ENCODE results near the gene NHSL2. TPM values are rescaled to one million over a fixed set of nuclear protein-coding genes. Genes with fewer than 3 reads are reported as not detected.

Gene NHSL2
- total RNA-seq, 2 experiments from 2014 or later, result not detected

DNA sequence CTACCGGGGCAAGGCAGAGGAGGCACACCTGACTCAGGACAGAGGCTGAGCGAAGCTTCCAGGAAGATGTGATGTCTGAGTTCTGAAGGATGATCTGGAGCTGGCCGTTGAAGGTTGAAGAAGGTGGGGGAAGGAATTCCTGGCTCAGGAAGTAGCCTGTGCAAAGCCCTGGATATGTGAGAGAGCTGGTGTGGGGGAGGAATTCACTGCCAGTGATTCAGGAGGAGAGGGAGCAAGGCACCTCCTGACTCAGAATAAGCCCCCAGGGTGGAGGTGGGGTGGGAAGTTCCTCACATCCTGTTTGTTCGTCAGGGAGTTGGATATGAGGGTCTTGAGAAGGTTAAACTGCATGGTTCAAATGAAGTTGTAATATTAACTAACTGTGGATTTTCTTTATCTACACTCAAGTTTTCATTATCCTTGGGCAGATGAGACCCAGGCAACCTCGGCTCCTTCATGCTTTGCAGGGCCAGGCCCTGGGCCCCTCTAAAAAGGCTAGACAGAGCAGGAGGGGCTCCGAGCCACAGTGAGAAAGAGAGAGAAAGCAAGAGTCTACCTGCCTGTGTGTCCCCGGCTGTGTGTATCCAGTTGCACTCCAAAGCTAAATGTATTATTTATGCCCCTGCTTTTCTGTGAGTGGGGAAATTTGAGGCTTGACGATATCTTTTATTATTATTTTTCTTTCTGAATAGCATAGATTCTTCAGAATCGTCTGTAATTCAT, 7.1 kb downstream of the NHSL2 start:
- Histone ChIP-seq H4K20me1 (ENCODE audit: insufficient read depth, low read length) (no peaks in the 10 kb centered on the region), H3K4me3 (ENCODE audit: low read depth, low read length, poor library complexity, severe bottlenecking) (no peak overlapping the region), H3K27ac (ENCODE audit: low read depth, low read length, poor library complexity, severe bottlenecking) (no peak overlapping the region), H3K4me2 (ENCODE audit: low read length) (no peak overlapping the region), H3K4me1 (ENCODE audit: insufficient read depth, low read length, poor library complexity, severe bottlenecking) (no peaks in the 10 kb centered on the region), H3K9me3 (ENCODE audit: low read length) (no peaks in the 10 kb centered on the region), H3K36me3 (ENCODE audit: insufficient read depth, low read length) (no peaks in the 10 kb centered on the region), H3K79me2 (ENCODE audit: insufficient read depth, low read depth, low read length) (no peaks in the 10 kb centered on the region), H2AFZ (ENCODE audit: low read length) (no peak overlapping the region), H3K9me2 (ENCODE audit: insufficient read depth, low read length) (no peaks in the 10 kb centered on the region)
- POLR2A ChIA-PET, result interaction anchor here (0.7 kb wide), 1 partner anchor 8 kb away, joined by 8 read pairs; no protein-coding TSS in a partner anchor
- DNase-seq (ENCODE audit: low spot score), result no peak
- intact Hi-C loops (cut with micrococcal nuclease; ENCODE audit: unreplicated experiment), result no loop called here
- TF ChIP-seq, protein P1, sequence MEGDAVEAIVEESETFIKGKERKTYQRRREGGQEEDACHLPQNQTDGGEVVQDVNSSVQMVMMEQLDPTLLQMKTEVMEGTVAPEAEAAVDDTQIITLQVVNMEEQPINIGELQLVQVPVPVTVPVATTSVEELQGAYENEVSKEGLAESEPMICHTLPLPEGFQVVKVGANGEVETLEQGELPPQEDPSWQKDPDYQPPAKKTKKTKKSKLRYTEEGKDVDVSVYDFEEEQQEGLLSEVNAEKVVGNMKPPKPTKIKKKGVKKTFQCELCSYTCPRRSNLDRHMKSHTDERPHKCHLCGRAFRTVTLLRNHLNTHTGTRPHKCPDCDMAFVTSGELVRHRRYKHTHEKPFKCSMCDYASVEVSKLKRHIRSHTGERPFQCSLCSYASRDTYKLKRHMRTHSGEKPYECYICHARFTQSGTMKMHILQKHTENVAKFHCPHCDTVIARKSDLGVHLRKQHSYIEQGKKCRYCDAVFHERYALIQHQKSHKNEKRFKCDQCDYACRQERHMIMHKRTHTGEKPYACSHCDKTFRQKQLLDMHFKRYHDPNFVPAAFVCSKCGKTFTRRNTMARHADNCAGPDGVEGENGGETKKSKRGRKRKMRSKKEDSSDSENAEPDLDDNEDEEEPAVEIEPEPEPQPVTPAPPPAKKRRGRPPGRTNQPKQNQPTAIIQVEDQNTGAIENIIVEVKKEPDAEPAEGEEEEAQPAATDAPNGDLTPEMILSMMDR (conservative IDR thresholded peaks at IDR 0.05; ENCODE audit: low read length), result no peak
- no peak for TF ChIP-seq EZH2phosphoT487 (IDR thresholded peaks at IDR 0.05; ENCODE audit: borderline replicate concordance, low read depth, low read length)
- CTCF ChIA-PET (ENCODE audit: unreplicated experiment), result no interaction called here
- no TSS peak for BruUV-seq (replicated peaks)

DNA sequence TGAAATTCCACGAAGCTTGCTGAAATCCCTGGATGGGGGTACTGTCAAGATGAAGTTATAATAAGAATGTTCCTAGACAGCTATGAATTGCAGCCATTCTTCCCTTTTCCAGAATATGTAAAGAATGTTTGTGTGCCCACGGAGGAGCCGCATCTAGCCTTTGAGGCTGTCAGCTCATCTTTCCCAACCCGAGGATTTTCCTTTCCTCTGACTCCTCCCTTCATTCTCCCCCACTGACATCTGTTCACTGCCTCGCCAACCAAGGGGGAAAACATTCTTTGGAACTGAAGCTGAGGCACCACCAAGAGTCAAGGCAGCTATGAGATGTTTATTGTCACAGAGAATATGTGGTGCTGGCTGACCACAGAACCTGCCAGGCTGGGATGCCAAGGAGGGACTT, 8.8 kb downstream of the NHSL2 start:
- ChIA-PET POLR2A (no interaction called here), CTCF (ENCODE audit: unreplicated experiment) (no interaction called here)
- DNase-seq (ENCODE audit: low spot score), result no peak
- Histone ChIP-seq H3K27ac (ENCODE audit: low read depth, low read length, poor library complexity, severe bottlenecking) (no peak overlapping the region), H3K4me1 (ENCODE audit: insufficient read depth, low read length, poor library complexity, severe bottlenecking) (no peaks in the 10 kb centered on the region), H3K36me3 (ENCODE audit: insufficient read depth, low read length) (no peaks in the 10 kb centered on the region), H3K4me2 (ENCODE audit: low read length) (no peak overlapping the region), H4K20me1 (ENCODE audit: insufficient read depth, low read length) (no peaks in the 10 kb centered on the region), H3K4me3 (ENCODE audit: low read depth, low read length, poor library complexity, severe bottlenecking) (no peak overlapping the region), H2AFZ (ENCODE audit: low read length) (no peak overlapping the region), H3K79me2 (ENCODE audit: insufficient read depth, low read depth, low read length) (no peaks in the 10 kb centered on the region), H3K9me2 (ENCODE audit: insufficient read depth, low read length) (no peaks in the 10 kb centered on the region), H3K9me3 (ENCODE audit: low read length) (no peaks in the 10 kb centered on the region)
- intact Hi-C loops (cut with micrococcal nuclease; ENCODE audit: unreplicated experiment), result no loop called here
- BruUV-seq (replicated peaks), result no TSS peak
- TF ChIP-seq, protein P1 (conservative IDR thresholded peaks at IDR 0.05; ENCODE audit: low read length), result no peak

DNA sequence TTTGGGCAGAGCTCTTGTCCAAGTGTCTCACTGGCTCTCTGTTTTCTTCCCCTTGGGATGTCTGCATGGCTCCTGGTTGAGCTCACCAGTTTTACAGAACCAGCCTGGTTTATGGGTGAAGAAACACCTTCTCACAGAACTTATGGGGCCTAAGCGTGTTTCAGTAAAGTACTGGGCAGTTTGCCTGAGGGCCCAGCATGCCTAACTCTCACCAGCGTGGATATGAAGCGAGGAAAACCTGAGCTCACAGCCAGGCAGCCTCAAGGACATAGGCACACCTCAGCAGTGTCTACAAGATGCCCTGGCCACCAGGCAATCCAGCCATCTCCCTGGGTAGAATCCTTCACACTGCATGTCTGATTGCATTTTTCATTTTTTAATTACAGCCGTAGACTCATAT, 9.2 kb downstream of the NHSL2 start:
- CTCF ChIA-PET (ENCODE audit: unreplicated experiment), result no interaction called here
- H3K4me3 ChIP-seq (ENCODE audit: low read depth, low read length, poor library complexity, severe bottlenecking), result no peak overlapping the region
- BruUV-seq (replicated peaks), result no TSS peak

More for the DNA sequence above, 9.2 kb downstream of the NHSL2 start:
- no peak for TF ChIP-seq EZH2phosphoT487 (IDR thresholded peaks at IDR 0.05; ENCODE audit: borderline replicate concordance, low read depth, low read length)
- TF ChIP-seq, protein P1 (conservative IDR thresholded peaks at IDR 0.05; ENCODE audit: low read length), result no peak
- Histone ChIP-seq H4K20me1 (ENCODE audit: insufficient read depth, low read length) (no peaks in the 10 kb centered on the region), H3K9me2 (ENCODE audit: insufficient read depth, low read length) (no peaks in the 10 kb centered on the region), H3K27ac (ENCODE audit: low read depth, low read length, poor library complexity, severe bottlenecking) (no peak overlapping the region), H2AFZ (ENCODE audit: low read length) (no peak overlapping the region), H3K4me2 (ENCODE audit: low read length) (no peak overlapping the region), H3K4me1 (ENCODE audit: insufficient read depth, low read length, poor library complexity, severe bottlenecking) (no peaks in the 10 kb centered on the region), H3K79me2 (ENCODE audit: insufficient read depth, low read depth, low read length) (no peaks in the 10 kb centered on the region), H3K9me3 (ENCODE audit: low read length) (no peaks in the 10 kb centered on the region), H3K36me3 (ENCODE audit: insufficient read depth, low read length) (no peaks in the 10 kb centered on the region)
- no peak for DNase-seq (ENCODE audit: low spot score)
- intact Hi-C loops (cut with micrococcal nuclease; ENCODE audit: unreplicated experiment), result no loop called here
- POLR2A ChIA-PET, result no interaction called here
